ENCODE data around the gene YPEL3. TPM values are rescaled to one million over a fixed set of nuclear protein-coding genes. Genes with fewer than 3 reads are reported as not detected.

Gene YPEL3
- total RNA-seq, 1 donor from 2014 or later = 75.8 TPM

- no peak for TF ChIP-seq CTCF (IDR thresholded peaks at IDR 0.05)
- ATAC-seq (ENCODE audit: low read depth) (no peak), DNase-seq (no peak)
- intact Hi-C loops (cut with micrococcal nuclease) = no loop called here
- H3K27me3 Mint-ChIP-seq = no peaks in the 10 kb centered on the region
- POLR2A ChIA-PET = interaction anchor here (0.6 kb wide), 1 partner anchor 12 kb away, joined by 3 read pairs; the partner anchor contains the start of gene MAPK3
- H3K4me3 Mint-ChIP-seq = no peak overlapping the region
- no peaks in the 10 kb centered on the region for H3K9me3 Mint-ChIP-seq
- H3K4me1 Mint-ChIP-seq = peaks cover 5% of the 10 kb centered on the region
- H3K27ac Mint-ChIP-seq = no peak overlapping the region
- CTCF ChIA-PET = no interaction called here
- peaks cover 32% of the 10 kb centered on the region for H3K36me3 Mint-ChIP-seq (ENCODE audit: low read depth)
Measured at GRCh38 chr16:30110661-30111060, 14.6 kb upstream of the YPEL3 start.

GRCh38 chr16:30108059-30108850, 12.2 kb upstream of the YPEL3 start:
- POLR2A ChIA-PET = interaction anchor here (0.6 to 1.3 kb wide), 4 partner anchors 12 to 76 kb away, joined by 3 to 5 read pairs (median 4); partner anchors contain the start of genes CORO1A and YPEL3
- ATAC-seq (ENCODE audit: low read depth) (no peak), DNase-seq (no peak)
- CTCF ChIA-PET = no interaction called here
- H3K4me3 Mint-ChIP-seq = no peak overlapping the region
- no peaks in the 10 kb centered on the region for H3K4me1 Mint-ChIP-seq
- H3K9me3 Mint-ChIP-seq = no peaks in the 10 kb centered on the region
- H3K27me3 Mint-ChIP-seq = no peaks in the 10 kb centered on the region
- intact Hi-C loops (cut with micrococcal nuclease) = no loop called here
- peaks cover 34% of the 10 kb centered on the region for H3K36me3 Mint-ChIP-seq (ENCODE audit: low read depth)
- no peak overlapping the region for H3K27ac Mint-ChIP-seq
- TF ChIP-seq CTCF (IDR thresholded peaks at IDR 0.05) = no peak

GRCh38 chr16:30104492-30104891, 8.5 kb upstream of the YPEL3 start:
- Mint-ChIP-seq H3K4me3 (no peak overlapping the region), H3K27ac (no peak overlapping the region)
- CTCF ChIA-PET = no interaction called here

GRCh38 chr16:30104090-30104489, 8.1 kb upstream of the YPEL3 start:
- H3K27ac Mint-ChIP-seq = no peak overlapping the region

More at GRCh38 chr16:30104492-30104891, 8.5 kb upstream of the YPEL3 start:
- peaks cover 23% of the 10 kb centered on the region for H3K36me3 Mint-ChIP-seq (ENCODE audit: low read depth)
- ATAC-seq (ENCODE audit: low read depth) (no peak), DNase-seq (no peak)
- POLR2A ChIA-PET = no interaction called here
- H3K27me3 Mint-ChIP-seq = no peaks in the 10 kb centered on the region
- H3K4me1 Mint-ChIP-seq = no peaks in the 10 kb centered on the region
- no peaks in the 10 kb centered on the region for H3K9me3 Mint-ChIP-seq
- TF ChIP-seq CTCF (IDR thresholded peaks at IDR 0.05) = no peak
- intact Hi-C loops (cut with micrococcal nuclease) = no loop called here

More at GRCh38 chr16:30104090-30104489, 8.1 kb upstream of the YPEL3 start:
- ATAC-seq (ENCODE audit: low read depth) (no peak), DNase-seq (no peak)
- Mint-ChIP-seq H3K9me3 (no peaks in the 10 kb centered on the region), H3K4me3 (no peak overlapping the region), H3K4me1 (no peaks in the 10 kb centered on the region), H3K36me3 (ENCODE audit: low read depth) (peaks cover 23% of the 10 kb centered on the region), H3K27me3 (no peaks in the 10 kb centered on the region)
- intact Hi-C loops (cut with micrococcal nuclease) = no loop called here
- CTCF ChIA-PET = interaction anchor here (1.4 kb wide), 1 partner anchor 8 kb away, joined by 4 read pairs; no protein-coding TSS in a partner anchor
- TF ChIP-seq CTCF (IDR thresholded peaks at IDR 0.05) = no peak
- POLR2A ChIA-PET = no interaction called here
